ENCODE results near the gene BOK. TPM values are rescaled to one million over a fixed set of nuclear protein-coding genes. Genes with fewer than 3 reads are reported as not detected.

Gene BOK
- total and polyA plus RNA-seq, 2 donors: 16.7 to 95.8 TPM

DNA sequence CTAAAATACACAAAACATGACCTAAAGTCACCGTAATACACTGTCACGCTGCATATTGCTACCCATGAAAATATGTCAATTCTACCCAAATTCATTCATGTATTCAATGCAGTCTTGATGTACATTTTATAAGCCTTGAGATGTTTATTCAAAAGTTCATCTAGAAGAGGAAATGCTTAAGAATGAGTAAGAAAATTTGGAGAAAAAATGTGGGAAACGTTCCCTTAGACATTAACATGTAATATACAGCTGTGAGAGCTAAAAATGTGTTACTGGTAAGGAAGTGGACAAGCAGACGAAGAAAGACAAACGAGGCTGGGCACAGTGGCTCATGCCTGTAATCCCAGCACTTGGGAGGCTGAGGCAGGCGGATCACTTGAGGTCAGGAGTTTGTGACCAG lies 41.1 kb downstream of the BOK start:
- no peak overlapping the region for H3K27ac ChIP-seq (ENCODE audit: low read depth)
- peaks cover 1% of the 10 kb centered on the region for H3K36me3 ChIP-seq (ENCODE audit: insufficient read depth)
- DNase-seq (ENCODE audit: extremely low spot score): no peak
- H3K4me1 ChIP-seq (ENCODE audit: insufficient read depth): no peaks in the 10 kb centered on the region
- no peak overlapping the region for H3K4me3 ChIP-seq (ENCODE audit: low read depth, low read length)
- WGBS: 82% methylated on average over 6 of the region's 6 CpGs

- Histone ChIP-seq H3K4me1 (ENCODE audit: insufficient read depth) (no peaks in the 10 kb centered on the region), H3K4me3 (ENCODE audit: low read depth, low read length) (no peak overlapping the region), H3K27ac (ENCODE audit: low read depth) (no peak overlapping the region), H3K36me3 (ENCODE audit: insufficient read depth) (peaks cover 1% of the 10 kb centered on the region)
- DNase-seq (ENCODE audit: extremely low spot score): no peak
- 93% methylated on average over 13 of the region's 13 CpGs for WGBS
These were observed 43.3 kb downstream of the BOK start for GRCh38 chr2:241601841-241602240.

GRCh38 chr2:241602720-241603119 lies 44.2 kb downstream of the BOK start:
- no peak overlapping the region for H3K27ac ChIP-seq (ENCODE audit: low read depth)
- H3K4me1 ChIP-seq (ENCODE audit: insufficient read depth): no peaks in the 10 kb centered on the region
- no peak for DNase-seq (ENCODE audit: extremely low spot score)
- no peak overlapping the region for H3K4me3 ChIP-seq (ENCODE audit: low read depth, low read length)
- WGBS: 98% methylated on average over 17 of the region's 17 CpGs
- peaks cover 1% of the 10 kb centered on the region for H3K36me3 ChIP-seq (ENCODE audit: insufficient read depth)

DNA sequence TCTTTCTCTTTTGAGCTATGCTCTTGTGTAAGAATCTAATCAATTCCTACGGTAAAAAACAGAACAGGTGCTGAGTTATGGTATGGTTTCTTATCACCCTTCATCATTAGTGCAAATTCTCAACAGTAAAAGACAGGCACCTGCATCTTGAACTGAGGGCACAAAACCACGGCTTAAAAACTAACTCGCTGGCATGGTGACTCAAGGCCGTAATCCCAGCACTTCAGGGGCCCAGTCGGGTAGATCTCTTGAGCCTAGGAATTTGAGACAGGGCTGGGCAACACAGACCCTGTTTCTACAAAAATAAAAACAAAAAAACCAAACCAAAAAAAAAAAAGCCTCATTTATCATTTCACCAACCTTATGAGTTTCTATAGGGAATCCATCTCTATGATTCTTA lies 45.1 kb downstream of the BOK start:
- DNase-seq (ENCODE audit: extremely low spot score): no peak
- Histone ChIP-seq H3K36me3 (ENCODE audit: insufficient read depth) (peaks cover 1% of the 10 kb centered on the region), H3K4me1 (ENCODE audit: insufficient read depth) (no peaks in the 10 kb centered on the region), H3K4me3 (ENCODE audit: low read depth, low read length) (no peak overlapping the region), H3K27ac (ENCODE audit: low read depth) (no peak overlapping the region)
- 91% methylated on average over 5 of the region's 5 CpGs for WGBS

DNA sequence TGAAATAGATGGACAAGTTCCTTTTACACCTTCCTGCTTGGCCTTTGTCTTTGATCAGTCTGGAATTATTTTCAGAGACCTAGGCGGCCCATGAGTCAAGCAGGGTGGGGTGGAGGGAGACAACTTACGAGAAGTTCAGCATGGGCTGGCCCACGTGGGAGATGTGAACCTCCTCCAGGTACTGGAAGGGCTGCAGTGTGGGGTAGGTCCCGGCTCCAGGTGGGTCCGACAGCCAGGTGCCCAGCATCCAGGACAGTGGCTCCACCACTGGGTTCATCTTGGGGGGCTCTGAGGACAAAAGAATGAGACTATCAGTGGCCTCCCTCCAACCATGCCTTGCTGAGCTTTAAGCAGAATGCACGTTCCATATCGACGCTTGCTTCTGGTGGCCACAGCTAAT lies 47.6 kb downstream of the BOK start:
- peaks cover 1% of the 10 kb centered on the region for H3K4me1 ChIP-seq (ENCODE audit: insufficient read depth)
- no peak overlapping the region for H3K4me3 ChIP-seq (ENCODE audit: low read depth, low read length)
- no peak for DNase-seq (ENCODE audit: extremely low spot score)
- H3K36me3 ChIP-seq (ENCODE audit: insufficient read depth): no peaks in the 10 kb centered on the region
- H3K27ac ChIP-seq (ENCODE audit: low read depth): no peak overlapping the region
- WGBS: 95% methylated on average over 8 of the region's 8 CpGs

- no peak for DNase-seq (ENCODE audit: extremely low spot score)
- H3K4me3 ChIP-seq (ENCODE audit: low read depth, low read length): no peak overlapping the region
- peaks cover 1% of the 10 kb centered on the region for H3K4me1 ChIP-seq (ENCODE audit: insufficient read depth)
- H3K27ac ChIP-seq (ENCODE audit: low read depth): no peak overlapping the region
- WGBS: 96% methylated on average over 27 of the region's 27 CpGs
- H3K36me3 ChIP-seq (ENCODE audit: insufficient read depth): no peaks in the 10 kb centered on the region
These were observed 48.8 kb downstream of the BOK start for GRCh38 chr2:241607162-241607885.

DNA sequence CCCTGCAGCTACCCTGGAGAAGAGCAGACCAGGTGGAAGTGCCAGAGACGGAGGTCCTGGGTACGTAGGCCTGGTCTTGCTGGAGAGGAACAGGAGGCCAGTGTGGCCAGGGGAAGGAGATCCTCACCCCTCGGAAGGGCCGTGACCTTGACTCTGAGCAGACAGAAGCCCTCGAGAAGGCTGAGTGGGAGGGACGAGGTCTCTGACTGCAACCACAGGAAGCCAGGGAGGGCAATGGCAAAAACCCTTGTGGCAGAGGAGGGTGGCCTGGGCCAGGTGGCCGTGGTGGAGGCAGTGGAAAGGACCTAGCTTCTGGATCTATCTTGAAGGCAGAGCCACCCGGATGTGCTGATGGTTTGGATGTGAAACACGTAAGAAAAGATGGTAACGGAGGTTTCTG lies 50.3 kb downstream of the BOK start:
- Histone ChIP-seq H3K36me3 (ENCODE audit: insufficient read depth) (no peaks in the 10 kb centered on the region), H3K27ac (ENCODE audit: low read depth) (no peak overlapping the region), H3K4me1 (ENCODE audit: insufficient read depth) (peaks cover 1% of the 10 kb centered on the region), H3K4me3 (ENCODE audit: low read depth, low read length) (no peak overlapping the region)
- DNase-seq (ENCODE audit: extremely low spot score): no peak
- WGBS: 89% methylated on average over 10 of the region's 10 CpGs

DNA sequence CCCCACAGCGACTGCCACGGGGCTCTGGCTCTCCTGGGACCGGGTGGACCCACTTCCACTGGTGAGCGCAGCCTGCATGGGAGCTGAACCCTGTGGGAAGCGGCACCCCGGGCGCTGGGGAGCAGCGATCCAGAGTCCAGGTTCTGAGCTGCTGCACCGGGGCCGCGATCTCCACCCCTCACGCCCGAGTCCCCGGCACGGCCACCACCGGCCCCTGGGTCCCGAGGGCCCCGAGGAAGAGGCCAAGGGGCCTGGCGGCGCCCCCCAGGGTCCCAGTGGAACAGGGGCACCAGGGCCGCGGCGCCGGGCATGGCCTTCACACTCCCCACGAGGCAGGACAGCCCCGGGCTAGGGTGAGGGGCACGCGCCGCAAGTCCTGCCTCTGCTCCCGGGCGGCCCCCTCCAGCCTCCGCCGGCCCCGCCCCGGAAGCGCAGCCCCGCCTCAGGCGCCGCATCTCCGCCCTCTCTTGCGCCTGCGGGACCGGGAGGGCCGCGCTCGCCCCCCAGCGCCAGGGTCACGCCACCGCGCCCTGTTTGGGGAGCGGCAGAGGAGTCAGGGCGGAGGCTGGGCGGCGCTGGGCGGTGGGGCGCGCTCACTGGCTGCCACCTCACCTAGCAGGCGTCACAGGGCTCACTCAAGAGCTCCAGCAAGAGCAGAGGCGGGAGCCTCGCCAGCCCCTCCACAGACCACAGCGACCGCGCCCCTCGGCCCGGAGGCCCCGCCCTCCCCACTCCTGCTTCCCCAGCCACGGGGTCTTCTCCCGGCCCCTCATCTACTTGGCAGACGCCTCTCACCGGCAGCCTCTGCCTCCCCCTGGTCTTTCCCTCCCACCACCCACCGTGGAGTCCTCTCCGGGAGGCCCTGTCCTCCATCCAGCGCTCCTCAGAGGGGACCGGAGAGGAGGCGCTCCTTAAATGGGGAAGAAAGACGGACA lies 51.6 kb downstream of the BOK start:
- Histone ChIP-seq H3K36me3 (ENCODE audit: insufficient read depth) (no peaks in the 10 kb centered on the region), H3K4me3 (ENCODE audit: low read depth, low read length) (peak overlapping the region; percentile 41), H3K27ac (ENCODE audit: low read depth) (peak overlapping the region; percentile 81), H3K4me1 (ENCODE audit: insufficient read depth) (peaks cover 1% of the 10 kb centered on the region)
- 7% methylated on average over 76 of the region's 76 CpGs for WGBS
- peak; percentile 53 for DNase-seq (ENCODE audit: extremely low spot score)

- no peaks in the 10 kb centered on the region for H3K36me3 ChIP-seq (ENCODE audit: insufficient read depth)
- no peak overlapping the region for H3K4me3 ChIP-seq (ENCODE audit: low read depth, low read length)
- no peak for DNase-seq (ENCODE audit: extremely low spot score)
- H3K27ac ChIP-seq (ENCODE audit: low read depth): no peak overlapping the region
- 97% methylated on average over 13 of the region's 13 CpGs for WGBS
- H3K4me1 ChIP-seq (ENCODE audit: insufficient read depth): peaks cover 1% of the 10 kb centered on the region
These were observed 52.5 kb downstream of the BOK start for GRCh38 chr2:241611062-241611461.

- 61% methylated on average over 20 of the region's 20 CpGs for WGBS
- Histone ChIP-seq H3K27ac (ENCODE audit: low read depth) (no peak overlapping the region), H3K36me3 (ENCODE audit: insufficient read depth) (no peaks in the 10 kb centered on the region), H3K4me1 (ENCODE audit: insufficient read depth) (peaks cover 1% of the 10 kb centered on the region), H3K4me3 (ENCODE audit: low read depth, low read length) (no peak overlapping the region)
- no peak for DNase-seq (ENCODE audit: extremely low spot score)
These were observed 53.8 kb downstream of the BOK start for GRCh38 chr2:241612156-241613016.

GRCh38 chr2:241613017-241613780 lies 54.7 kb downstream of the BOK start:
- Histone ChIP-seq H3K4me3 (ENCODE audit: low read depth, low read length) (no peak overlapping the region), H3K36me3 (ENCODE audit: insufficient read depth) (no peaks in the 10 kb centered on the region), H3K27ac (ENCODE audit: low read depth) (no peak overlapping the region), H3K4me1 (ENCODE audit: insufficient read depth) (peaks cover 1% of the 10 kb centered on the region)
- 65% methylated on average over 15 of the region's 15 CpGs for WGBS
- DNase-seq (ENCODE audit: extremely low spot score): no peak

- Histone ChIP-seq H3K4me1 (ENCODE audit: insufficient read depth) (peaks cover 1% of the 10 kb centered on the region), H3K36me3 (ENCODE audit: insufficient read depth) (no peaks in the 10 kb centered on the region), H3K4me3 (ENCODE audit: low read depth, low read length) (no peak overlapping the region), H3K27ac (ENCODE audit: low read depth) (no peak overlapping the region)
- no peak for DNase-seq (ENCODE audit: extremely low spot score)
- 80% methylated on average over 11 of the region's 11 CpGs for WGBS
These were observed 56.5 kb downstream of the BOK start for GRCh38 chr2:241615041-241615440.
